Psoas muscle (tissue), 8 donors: ENCODE data around the gene FAM131B. TPM values are rescaled to one million over a fixed set of nuclear protein-coding genes. Genes with fewer than 3 reads are reported as not detected.

Experiments
- ATAC-seq, 4 donors: fragments of 200-7000 bp; cut with Tn5 transposase; one replicate each; pipeline ENCODE4 v1.9.1; 2020; ENCODE audit warnings: moderate library complexity in 3 of 4, mild to moderate bottlenecking in 2 of 4
- DNase-seq, 2 donors: peaks; one replicate each; pipeline ENCODE4 v3.0.0-alpha.2; 2020
- H3K27ac ChIP-seq: fragments of 200-600 bp; one replicate; pipeline ENCODE4 v1.8.0; 2022
- H3K27me3 ChIP-seq, 3 donors: fragments of 200-600 bp in 1 of 3; one replicate each; pipeline versions ENCODE4 v1.6.1 to v1.8.0; 2013 to 2022; ENCODE audit warnings: low read length in 2 of 3, mild to moderate bottlenecking in 2 of 3, moderate library complexity in 1 of 3; ENCODE audit not compliant: insufficient read depth in 3 of 3
- H3K36me3 ChIP-seq, 2 donors: fragments of 200-600 bp in 1 of 2; one replicate each; pipeline versions ENCODE4 v1.6.1 to v1.8.0; 2013 to 2022; ENCODE audit warnings: low read depth in 1 of 2, mild to moderate bottlenecking in 1 of 2, moderate library complexity in 1 of 2; ENCODE audit not compliant: insufficient read depth in 1 of 2
- H3K4me1 ChIP-seq: fragments of 200-600 bp; one replicate; pipeline ENCODE4 v1.8.0; 2022
- H3K4me3 ChIP-seq: fragments of 200-600 bp; one replicate; pipeline ENCODE4 v1.8.0; 2022; ENCODE audit warnings: mild to moderate bottlenecking
- H3K9me3 ChIP-seq: fragments of 200-600 bp; one replicate; pipeline ENCODE4 v1.8.0; 2022
- WGBS, 3 donors: extraction: QIAGEN DNeasy Blood & Tissue Kit; methylation state at CpG; one replicate each; pipeline versions ENCODE4 v1.1.6 to v1.1.7; 2013; 5-methylcytosine and 5-hydroxymethylcytosine counted together
- intact Hi-C, 2 donors: fragments of 100-400 bp; cut with DNase I; formaldehyde crosslinking; loops; one replicate each; pipeline versions ENCODE4 v1.11.0 to v1.14.2; 2022
- polyA plus RNA-seq, 3 donors: library from polyadenylated mRNA; stranded (reverse); fragments of 200-250 nt; gene quantifications; one replicate each; pipeline ENCODE4 v1.2.3, GENCODE V29; 2013
- total RNA-seq, 4 donors: library from RNA; stranded (reverse); fragmentation: NEBNext Ultra II Directional in 2 of 4; extraction: Animal tissue kit (Norgen Biotek cat#: 25700) in 2 of 4; gene quantifications; one replicate each; pipeline versions ENCODE4 v1.2.1 to v1.2.4, GENCODE V29; 2021 to 2023
- TF ChIP-seq, protein P1 (sequence below): fragments of 200-600 bp; IDR thresholded peaks from one replicate; pipeline ENCODE4 v1.8.0; 2022; ENCODE audit warnings: antibody characterized with exemption
- donor health status: healthy with polysubstance abuse.
- donor health status: DM: no; HTN: no; CAD: no; lungs with moderate emphysema.
- donor health status: Bipolar disorder and iron deficiency.
- donor health status: healthy.
- donor health status: DM: yes; HTN: yes; CAD: no.
- donor health status: DM: no; HTN: no; CAD: no.
- donor health status: DM: no; HTN: no; CAD: no.
- donor health status: DM: yes; HTN: yes; CAD: no.

Gene FAM131B
- total and polyA plus RNA-seq, 7 donors: 0.13 to 1.0 (median 0.27) TPM

DNA sequence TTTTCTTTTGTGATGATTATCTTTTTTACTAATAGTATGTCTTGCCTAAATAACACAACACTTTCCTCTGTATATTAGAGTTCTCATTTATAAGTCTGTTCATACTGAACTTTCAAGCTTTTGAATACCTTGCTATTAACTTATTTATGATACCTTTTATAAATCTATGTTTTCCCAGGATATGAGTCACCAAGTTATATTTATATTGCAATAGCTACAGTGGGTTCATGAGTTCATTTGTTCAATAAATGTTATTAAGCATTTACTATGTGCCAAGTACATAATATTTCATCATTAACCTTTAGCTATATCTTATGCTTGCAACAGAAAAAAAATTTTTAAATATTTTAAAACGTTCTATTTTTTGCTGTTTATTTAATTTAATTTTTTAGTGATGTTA, 28.3 kb downstream of the FAM131B start:
- Histone ChIP-seq H3K27me3 (no peaks in the 10 kb centered on the region), H3K4me3 (no peak overlapping the region), H3K4me1 (peaks cover 23% of the 10 kb centered on the region), H3K27ac (peak overlapping the region; percentile 86), H3K36me3 (peaks cover 0 to 46% of the 10 kb centered on the region in 2 donors), H3K9me3 (no peaks in the 10 kb centered on the region)
- ATAC-seq: no peak
- WGBS, 3 donors: 39 to 52% (median 44%) methylated on average over 1 of the region's 1 CpG
- intact Hi-C loops: no loop called here
- TF ChIP-seq, protein P1, sequence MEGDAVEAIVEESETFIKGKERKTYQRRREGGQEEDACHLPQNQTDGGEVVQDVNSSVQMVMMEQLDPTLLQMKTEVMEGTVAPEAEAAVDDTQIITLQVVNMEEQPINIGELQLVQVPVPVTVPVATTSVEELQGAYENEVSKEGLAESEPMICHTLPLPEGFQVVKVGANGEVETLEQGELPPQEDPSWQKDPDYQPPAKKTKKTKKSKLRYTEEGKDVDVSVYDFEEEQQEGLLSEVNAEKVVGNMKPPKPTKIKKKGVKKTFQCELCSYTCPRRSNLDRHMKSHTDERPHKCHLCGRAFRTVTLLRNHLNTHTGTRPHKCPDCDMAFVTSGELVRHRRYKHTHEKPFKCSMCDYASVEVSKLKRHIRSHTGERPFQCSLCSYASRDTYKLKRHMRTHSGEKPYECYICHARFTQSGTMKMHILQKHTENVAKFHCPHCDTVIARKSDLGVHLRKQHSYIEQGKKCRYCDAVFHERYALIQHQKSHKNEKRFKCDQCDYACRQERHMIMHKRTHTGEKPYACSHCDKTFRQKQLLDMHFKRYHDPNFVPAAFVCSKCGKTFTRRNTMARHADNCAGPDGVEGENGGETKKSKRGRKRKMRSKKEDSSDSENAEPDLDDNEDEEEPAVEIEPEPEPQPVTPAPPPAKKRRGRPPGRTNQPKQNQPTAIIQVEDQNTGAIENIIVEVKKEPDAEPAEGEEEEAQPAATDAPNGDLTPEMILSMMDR: no peak
- DNase-seq: no peak

- intact Hi-C loops: no loop called here
- Histone ChIP-seq H3K36me3 (peaks cover 0 to 23% of the 10 kb centered on the region in 2 donors), H3K9me3 (no peaks in the 10 kb centered on the region), H3K27ac (peak overlapping the region; percentile 86), H3K4me3 (no peak overlapping the region), H3K4me1 (peaks cover 23% of the 10 kb centered on the region), H3K27me3 (no peaks in the 10 kb centered on the region)
- DNase-seq (peak in 1 of 2 donors; percentile 77), ATAC-seq (peak; percentile 89 to 98 (median 94))
- TF ChIP-seq, protein P1: no peak
- WGBS, 3 donors: 40 to 62% (median 40%) methylated on average over 8 of the region's 8 CpGs
Measured at GRCh38 chr7:143331179-143331801, 31.2 kb downstream of the FAM131B start.

DNA sequence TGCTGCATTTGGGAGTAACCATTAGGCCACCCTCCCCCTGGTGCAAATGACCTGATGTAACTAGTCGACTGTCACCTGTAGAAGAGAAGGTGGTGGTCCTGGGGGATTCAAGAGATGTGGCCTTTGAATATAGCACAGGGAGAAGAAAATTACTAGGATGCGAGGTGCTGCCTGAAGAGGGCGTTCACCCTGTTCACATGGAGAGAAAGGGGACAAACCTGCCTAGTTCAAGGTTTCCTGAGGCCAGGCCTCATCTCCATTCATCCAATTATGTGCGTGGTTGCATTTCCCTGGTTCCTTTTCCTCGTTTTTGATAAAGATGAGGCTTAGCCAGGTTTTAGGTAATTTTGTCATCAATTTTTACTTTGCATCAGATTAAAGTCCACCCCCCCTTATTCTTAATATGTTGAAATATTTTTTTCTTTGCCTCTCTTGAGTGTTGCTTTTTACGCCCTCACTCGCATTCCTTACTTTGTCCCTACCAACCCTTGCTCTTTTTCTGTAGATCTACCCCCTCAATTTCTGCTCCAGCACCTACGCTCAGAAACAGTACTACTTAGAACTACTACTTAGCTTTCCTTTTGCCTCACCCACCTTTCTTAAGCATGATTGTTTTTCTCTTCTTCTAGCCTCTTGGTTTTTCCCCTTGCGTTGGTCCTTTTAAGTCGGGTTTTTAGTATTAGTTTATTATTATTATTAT, 32.9 kb downstream of the FAM131B start:
- intact Hi-C loops: no loop called here
- TF ChIP-seq, protein P1: no peak
- Histone ChIP-seq H3K27me3 (no peaks in the 10 kb centered on the region), H3K9me3 (no peaks in the 10 kb centered on the region), H3K27ac (peak overlapping the region; percentile 86), H3K4me3 (no peak overlapping the region), H3K4me1 (peaks cover 23% of the 10 kb centered on the region), H3K36me3 (peaks cover 0 to 21% of the 10 kb centered on the region in 2 donors)
- ATAC-seq (no peak), DNase-seq (no peak)
- 93 to 96% (median 94%) methylated on average over 10 of the region's 10 CpGs for WGBS, 3 donors

GRCh38 chr7:143327903-143328302, 34.6 kb downstream of the FAM131B start:
- DNase-seq (no peak), ATAC-seq (no peak)
- Histone ChIP-seq H3K4me3 (no peak overlapping the region), H3K9me3 (no peaks in the 10 kb centered on the region), H3K27me3 (no peaks in the 10 kb centered on the region), H3K36me3 (peaks cover 0 to 16% of the 10 kb centered on the region in 2 donors), H3K27ac (no peak overlapping the region), H3K4me1 (peaks cover 27% of the 10 kb centered on the region)
- intact Hi-C loops: no loop called here
- WGBS, 3 donors: 86 to 94% (median 88%) methylated on average over 5 of the region's 5 CpGs
- TF ChIP-seq, protein P1: no peak
